Retinal pigment epithelial cell (primary cell): ENCODE results near the gene CNTD1.
A peak's percentile ranks its signal among the peaks of the same experiment; 100 is the strongest.

Source experiments
- DNase-seq: peaks from one replicate; pipeline ENCODE4 v3.0.0-alpha.2; 2010; ENCODE audit warnings: low read depth
- H3K4me3 ChIP-seq: 2 replicates; pipeline ENCODE4 v1.5.1; 2011; ENCODE audit warnings: mild to moderate bottlenecking, low read length, control low read depth, moderate library complexity
- TF ChIP-seq, protein P1 (sequence below): conservative IDR thresholded peaks from 2 replicates; pipeline ENCODE4 v1.5.1; 2011; ENCODE audit warnings: low read depth, low read length, control low read depth, inconsistent platforms

The CNTD1 gene

GRCh38 chr17:42832213-42832933 lies 33.7 kb downstream of the CNTD1 start:
- DNase-seq: no peak
- TF ChIP-seq, protein P1, sequence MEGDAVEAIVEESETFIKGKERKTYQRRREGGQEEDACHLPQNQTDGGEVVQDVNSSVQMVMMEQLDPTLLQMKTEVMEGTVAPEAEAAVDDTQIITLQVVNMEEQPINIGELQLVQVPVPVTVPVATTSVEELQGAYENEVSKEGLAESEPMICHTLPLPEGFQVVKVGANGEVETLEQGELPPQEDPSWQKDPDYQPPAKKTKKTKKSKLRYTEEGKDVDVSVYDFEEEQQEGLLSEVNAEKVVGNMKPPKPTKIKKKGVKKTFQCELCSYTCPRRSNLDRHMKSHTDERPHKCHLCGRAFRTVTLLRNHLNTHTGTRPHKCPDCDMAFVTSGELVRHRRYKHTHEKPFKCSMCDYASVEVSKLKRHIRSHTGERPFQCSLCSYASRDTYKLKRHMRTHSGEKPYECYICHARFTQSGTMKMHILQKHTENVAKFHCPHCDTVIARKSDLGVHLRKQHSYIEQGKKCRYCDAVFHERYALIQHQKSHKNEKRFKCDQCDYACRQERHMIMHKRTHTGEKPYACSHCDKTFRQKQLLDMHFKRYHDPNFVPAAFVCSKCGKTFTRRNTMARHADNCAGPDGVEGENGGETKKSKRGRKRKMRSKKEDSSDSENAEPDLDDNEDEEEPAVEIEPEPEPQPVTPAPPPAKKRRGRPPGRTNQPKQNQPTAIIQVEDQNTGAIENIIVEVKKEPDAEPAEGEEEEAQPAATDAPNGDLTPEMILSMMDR: no peak
- H3K4me3 ChIP-seq: peak overlapping the region; percentile 99

GRCh38 chr17:42832934-42833766 lies 34.5 kb downstream of the CNTD1 start, which contains the start of gene PSME3:
PSME3 (plus strand) TSS chr17:42833397; CDS start chr17:42833632, 235 bp downstream.
- H3K4me3 ChIP-seq: peak within 1 kb of the TSS; percentile 99
- peak; percentile 48 for DNase-seq
- TF ChIP-seq, protein P1: no peak

GRCh38 chr17:42833767-42834422 lies 35.2 kb downstream of the CNTD1 start:
- H3K4me3 ChIP-seq: peak overlapping the region; percentile 99
- no peak for DNase-seq
- TF ChIP-seq, protein P1: no peak

- no peak overlapping the region for H3K4me3 ChIP-seq
- no peak for DNase-seq
- TF ChIP-seq, protein P1: no peak
Observed at GRCh38 chr17:42835732-42836131, 37.1 kb downstream of the CNTD1 start.

DNA sequence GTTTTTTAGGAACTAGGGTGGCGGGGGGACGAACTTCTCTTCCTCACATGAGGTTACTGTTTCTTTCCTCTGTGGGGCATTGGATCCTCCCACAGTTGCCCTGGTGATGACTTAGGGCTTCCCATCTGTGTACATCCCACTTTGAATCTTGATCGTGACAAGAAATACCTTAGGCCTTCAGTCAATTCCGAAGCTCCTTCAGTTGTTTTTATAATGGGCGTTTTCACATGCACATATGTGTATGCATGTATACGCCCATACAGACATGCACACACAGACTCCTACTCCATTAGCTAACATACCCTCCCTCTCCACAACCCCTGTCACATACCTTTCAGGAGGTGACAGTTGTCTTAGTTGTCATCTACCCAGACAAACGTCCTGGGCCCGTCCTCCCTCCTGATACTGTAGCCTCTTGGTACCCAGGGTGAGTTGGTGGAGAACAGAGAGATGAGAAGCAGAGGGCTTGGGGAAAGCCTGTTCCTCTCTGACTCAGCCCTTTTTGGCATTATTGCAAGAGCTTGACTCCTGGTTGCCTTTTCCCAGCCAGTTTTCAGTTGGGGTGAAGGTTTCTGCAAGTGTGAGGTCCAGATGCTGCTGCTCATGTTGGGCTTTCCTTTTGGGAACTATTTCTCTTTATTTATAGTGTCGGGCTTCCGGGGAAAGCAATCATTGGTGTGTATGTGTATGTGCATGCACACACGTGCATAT lies 43.5 kb downstream of the CNTD1 start:
- no peak for DNase-seq
- no peak overlapping the region for H3K4me3 ChIP-seq
- TF ChIP-seq, protein P1: no peak

DNA sequence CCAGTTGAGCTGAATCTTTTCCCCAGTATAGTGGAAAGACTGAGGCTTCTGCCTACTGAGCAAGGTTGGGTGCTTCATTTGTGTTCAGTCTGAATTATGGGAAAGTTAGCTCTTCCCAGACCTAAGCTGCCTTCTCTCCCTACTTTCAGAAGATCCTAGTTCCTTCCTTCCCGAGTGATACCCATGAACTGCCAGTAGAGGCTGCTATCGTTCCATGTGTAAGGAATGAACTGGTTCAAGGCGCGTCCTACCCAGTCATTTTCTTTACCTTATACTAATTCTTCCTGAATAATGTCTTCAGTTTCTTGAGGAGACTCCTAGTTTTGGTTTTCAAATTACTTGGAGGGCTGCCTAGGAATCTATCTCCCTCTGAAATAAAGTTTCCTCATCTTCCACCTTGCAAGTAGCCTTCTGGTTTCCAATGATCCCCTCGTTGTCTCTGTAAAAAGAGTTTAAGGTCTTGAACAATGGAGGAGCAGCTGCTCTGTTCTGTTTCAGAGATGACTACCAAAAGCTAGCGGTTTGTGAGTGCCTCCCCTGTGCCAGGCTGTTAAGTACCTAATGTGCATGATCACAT lies 44.8 kb downstream of the CNTD1 start:
- TF ChIP-seq, protein P1: peak; percentile 99
- H3K4me3 ChIP-seq: no peak overlapping the region
- no peak for DNase-seq
